Dermis blood vessel endothelial cell (primary cell): ENCODE measurements around the gene ACTA1. TPM values are rescaled to one million over a fixed set of nuclear protein-coding genes. Genes with fewer than 3 reads are reported as not detected.
"Not testable (repeated sequence)": the region's sequence is repeated elsewhere in the genome, so short reads cannot be mapped to it uniquely, and the experiment has no call there.

Experiments used
- DNase-seq: peaks from one replicate; pipeline ENCODE4 v3.0.0; 2010
- total RNA-seq: library from RNA; depleted of rRNA; stranded (reverse); fragments of >200 nt; gene quantifications from 2 replicates; pipeline ENCODE4 v1.2.3, GENCODE V29; 2014

Gene ACTA1
- total RNA-seq, result 0.17 TPM in 1 of 2 replicates, not detected in the other

DNA sequence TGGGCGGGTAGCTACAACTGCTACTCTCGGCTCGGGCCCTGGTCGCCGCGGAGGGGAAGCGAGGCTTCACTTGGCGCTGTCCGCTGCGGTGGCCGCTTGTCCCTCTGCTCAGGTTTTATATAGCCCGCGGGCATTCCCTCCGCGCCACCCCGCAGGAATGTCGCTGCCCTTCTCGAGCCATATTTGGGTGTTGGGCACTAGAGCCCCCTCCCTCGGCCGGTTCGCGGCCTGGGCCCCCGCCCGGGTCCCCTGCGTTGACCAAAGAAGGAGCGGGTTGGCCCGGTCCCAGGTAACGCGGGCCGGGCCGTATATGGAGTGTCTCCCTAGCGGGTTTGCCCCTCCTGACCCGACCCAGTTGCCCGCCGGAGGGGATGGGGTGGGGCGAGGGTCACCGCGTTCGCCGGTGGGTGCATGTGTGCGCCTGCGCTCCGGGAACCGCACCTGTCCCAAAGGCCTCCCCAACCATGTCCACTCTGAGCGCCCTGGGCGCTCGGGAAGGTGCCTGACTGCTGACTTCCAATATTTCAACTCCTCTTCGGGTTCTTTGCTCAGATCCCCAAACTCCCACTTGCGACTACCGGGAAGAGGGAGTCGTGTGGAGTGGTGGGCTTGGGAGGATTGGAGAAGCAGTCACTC is at the start of gene ACTA1:
Gene ACTA1 (minus strand): TSS at position 90 of the 636 bp plus-strand sequence. CDS start 979 bp downstream, outside the sequence.
- no peak for DNase-seq

DNA sequence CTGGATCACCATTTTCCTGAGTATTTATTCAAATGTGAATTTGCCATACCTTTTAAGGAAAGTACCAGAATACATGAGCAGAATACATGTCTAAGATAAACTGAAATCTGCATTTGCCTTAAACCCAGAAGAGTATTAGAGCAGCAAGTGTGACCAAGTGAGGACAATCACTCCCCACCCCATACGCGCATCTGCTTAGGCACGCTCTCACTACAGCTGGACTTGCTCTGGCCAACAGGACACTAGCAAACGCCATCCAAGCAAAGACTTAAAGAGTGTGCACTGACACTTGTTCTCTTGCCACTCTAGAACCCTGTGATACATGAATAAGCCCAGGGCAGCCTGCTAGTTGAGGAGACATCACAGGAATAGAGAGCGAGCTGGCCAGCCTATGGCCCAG is 48.6 kb upstream of the ACTA1 start:
- no peak for DNase-seq

DNA sequence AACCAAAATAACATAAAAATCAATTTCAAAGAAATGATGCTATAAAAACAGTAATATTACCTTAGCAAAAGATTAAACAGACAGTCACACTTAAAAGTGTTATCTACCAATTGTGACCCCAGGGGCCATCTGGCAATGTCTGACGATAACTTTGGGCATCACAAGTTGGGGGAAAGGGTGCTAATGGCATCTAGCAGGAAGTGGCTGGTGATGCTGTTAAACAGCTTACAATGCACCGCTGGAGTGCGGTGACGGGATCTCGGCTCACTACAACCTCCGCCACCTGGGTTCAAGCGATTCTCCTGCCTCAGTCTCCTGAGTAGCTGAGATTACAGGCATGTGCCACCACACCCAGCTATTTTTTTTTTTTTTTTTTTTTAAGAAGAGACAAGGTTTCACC is 46.6 kb upstream of the ACTA1 start:
- no peak for DNase-seq

DNA sequence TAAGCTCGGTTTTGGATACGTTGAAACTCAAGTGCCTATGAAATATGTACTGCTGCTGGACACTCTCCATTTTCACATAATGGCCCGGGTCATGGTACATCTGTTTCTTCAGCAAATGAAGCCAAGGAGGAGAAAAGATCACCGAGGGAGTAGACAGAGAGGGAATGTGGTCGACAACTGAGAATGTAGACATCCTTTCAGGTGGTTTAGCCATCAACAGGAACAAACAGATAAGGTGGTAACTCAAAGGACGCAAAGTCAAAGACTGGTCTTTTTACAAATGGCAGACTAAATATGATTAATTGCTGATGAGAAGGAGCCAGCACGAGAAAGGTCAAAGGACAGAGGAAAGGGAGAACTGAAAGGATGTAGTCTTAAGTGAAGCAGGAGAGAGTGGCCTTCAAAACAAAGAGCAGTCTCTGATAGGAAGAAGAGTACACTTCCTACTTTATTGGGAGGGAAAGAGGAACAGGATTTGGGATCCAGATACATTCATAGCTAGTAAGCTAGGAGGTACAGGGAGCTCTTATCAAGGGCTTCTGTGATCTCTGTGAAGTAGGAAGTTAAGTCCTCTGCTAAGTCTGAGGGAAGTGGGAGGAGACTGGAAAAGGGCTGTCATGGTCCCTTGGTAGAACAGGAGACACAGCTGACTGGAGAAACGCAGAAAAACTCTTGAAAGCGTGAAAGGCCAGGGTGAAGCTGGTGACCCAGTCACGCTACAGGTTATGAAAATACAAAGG is 45.9 kb upstream of the ACTA1 start:
- peak; percentile 12 for DNase-seq

DNA sequence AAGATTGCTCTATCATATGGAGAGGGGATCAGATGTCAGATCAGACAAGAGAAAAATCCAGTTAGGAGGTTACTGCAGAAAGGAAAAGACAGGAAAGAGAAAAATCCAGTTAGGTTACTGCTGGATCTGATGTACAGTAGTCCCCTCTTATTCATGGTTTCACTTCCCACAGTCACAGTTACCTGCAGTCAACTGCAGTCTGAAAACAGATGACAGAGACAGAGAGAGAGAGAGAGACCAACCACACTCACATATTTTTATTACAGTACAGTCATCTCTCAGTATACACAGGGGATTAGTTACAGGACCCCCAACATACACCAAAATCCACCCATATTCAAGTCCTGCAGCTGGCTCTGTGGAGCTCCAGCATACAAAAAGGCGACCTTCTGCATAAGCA is 45.0 kb upstream of the ACTA1 start:
- DNase-seq, result no peak

DNA sequence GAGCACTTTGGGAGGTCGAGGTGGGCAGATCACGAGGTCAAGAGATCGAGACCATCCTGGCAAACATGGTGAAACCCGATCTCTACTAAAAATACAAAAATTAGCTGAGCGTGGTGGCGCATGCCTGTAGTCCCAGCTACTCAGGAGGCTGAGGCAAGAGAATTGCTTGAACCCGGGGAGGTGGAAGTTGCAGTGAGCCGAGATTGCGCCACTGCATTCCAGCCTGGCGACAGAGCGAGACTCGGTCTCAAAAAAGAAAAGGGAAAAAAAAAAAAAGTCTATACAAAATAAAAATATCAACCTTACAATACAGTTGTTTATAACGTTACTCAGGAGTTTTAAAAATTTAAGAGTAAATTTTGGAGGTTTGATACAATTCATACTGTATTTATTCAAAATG is 42.0 kb upstream of the ACTA1 start:
- DNase-seq, result not testable (repeated sequence)

DNA sequence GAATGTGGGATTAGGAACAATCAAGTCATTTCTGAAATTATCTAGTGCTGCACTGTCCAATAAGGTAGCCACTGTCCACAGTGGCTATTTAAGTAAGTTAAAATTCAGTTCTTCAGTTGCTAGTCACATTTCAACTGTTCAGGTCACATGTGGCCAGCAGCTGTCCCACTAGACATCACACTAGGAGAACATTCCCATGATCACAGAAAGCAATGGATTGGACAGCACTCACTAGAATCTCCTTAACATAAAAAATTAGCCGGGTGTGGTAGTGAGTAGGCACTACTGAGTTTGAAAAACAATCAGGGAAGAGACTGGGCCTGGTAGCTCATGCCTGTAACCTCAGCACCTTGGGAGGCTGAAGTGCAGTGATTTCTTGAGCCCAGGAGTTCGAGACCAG is 40.6 kb upstream of the ACTA1 start:
- no peak for DNase-seq

DNA sequence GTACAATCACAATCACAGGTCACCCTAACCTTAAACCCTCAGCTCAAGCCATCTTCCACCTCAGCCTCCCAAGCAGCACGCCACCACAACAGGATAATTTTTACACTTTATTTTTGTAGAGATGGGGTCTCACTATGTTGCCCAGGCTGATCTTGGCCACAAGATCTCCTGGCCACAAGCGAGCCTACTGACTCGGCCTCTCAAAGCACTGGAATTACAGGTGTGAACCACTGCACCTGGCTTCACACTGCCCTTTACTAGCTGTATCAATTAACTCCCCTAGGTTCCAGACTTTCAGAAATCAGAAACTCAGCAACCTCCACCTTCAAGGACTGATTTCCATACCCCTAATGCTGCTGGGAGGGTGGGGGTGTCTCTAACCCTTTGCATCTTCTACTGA is 37.3 kb upstream of the ACTA1 start:
- DNase-seq, result no peak

DNA sequence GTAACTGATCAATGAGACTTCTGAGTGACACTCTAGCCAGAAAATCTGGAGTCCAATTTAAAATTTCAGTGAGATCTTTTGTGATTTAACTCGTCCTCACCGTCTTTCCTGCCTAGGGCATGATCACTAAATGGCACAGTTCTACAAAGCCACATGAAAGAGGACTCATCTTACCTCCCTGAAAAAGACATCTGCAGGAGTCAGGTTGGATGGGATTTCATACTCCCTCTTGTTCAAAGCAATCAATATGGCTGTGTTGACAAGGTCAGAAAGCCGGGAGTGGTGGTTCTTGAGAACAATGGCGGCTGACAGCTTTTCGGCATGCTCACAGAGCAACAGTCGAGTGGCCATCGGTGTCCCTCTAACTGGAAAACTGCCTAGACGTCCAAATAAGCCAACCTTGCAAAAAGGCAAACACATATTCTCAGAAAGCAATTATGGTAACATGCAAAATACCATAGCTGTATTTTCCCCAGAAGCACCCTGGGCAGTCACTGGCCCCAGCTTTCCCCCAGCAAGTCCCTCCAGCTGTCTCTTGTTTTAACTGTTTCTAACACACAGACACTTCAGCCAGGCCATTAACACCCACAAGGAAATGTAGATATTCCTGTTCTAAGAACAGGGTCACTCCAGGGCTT is 36.6 kb upstream of the ACTA1 start:
- DNase-seq, result no peak

DNA sequence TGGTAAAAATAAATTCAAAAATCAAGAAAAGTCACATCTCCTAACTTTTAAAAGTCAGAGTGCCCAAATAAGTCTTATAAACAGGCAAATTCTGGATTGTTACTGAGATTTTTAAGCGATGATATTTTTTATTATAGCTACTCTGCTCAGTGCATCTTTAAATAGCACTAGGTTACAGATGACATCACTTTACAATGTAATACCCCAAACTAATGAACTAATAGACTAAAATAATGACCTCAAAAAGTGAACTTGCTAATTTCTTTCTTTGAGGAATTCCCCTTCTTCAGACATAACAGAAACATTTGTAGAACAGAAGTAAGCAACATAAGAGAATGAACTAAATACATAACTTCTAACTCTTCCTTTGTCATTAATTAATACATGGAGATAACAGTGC is 33.0 kb upstream of the ACTA1 start:
- no peak for DNase-seq

DNA sequence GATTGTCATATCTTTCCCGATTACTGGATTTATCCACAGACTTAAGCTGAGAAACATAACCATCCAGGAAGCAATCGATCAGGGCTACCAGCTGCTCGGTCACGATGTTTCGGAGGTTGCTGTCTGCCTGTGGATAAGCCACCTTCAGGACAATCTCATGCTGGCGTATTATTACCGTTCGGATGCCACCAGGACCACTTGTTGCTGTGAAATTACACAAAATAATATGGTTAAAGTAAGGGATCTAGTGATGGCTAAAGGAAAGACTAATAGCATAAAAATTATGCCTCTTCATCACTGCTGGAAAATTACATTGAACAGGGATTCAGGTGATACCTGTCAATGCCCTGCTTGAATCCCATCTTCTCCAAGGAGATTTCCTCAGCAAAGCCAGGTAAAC is 30.8 kb upstream of the ACTA1 start:
- no peak for DNase-seq

DNA sequence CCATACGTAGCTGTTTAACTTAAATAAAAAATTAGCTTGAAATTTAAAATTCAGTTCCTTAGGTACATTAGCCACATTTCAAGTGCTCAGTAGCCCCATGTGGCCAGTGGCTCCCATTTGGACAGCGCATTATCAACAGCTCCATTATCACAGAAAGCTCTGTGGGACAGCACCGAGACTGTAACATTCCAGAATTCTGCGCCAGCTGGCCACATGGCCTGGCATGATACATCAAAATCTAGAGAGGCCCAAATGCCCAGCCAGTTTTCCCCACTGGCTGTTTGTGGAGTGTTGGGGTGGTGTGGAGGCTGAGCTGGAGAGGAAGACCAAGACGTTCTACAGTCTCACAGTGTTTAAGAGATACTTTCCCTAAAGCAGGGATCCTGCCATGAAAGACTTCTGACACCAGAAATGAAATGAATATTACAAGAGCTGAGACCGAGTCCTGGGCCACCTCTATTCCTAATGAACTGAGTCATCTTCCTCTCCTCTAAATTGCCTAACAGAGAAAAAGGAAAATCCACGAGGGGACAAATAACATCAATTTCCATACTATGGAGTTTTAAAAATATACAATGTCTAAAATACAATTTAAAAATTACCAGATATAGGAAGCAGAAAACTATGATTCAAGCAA is 27.3 kb upstream of the ACTA1 start:
- no peak for DNase-seq

DNA sequence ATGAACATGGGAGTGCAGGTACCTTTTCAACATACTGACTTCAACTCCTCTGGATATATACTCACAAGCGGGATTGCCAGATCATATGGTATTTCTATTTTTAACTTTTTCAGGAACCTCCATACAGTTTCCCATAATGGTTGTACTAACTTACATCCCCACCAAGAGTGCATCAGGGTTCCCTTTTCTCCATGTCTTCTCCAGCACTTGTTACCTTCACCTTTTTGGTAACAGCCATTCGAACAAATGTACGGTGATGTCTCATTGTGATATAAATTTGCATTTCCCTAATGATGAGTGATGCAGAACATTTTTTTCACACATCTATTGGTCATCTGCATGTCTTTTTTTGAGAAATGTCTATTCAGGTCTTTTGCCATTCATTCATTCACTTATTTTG is 25.9 kb upstream of the ACTA1 start:
- DNase-seq, result no peak

DNA sequence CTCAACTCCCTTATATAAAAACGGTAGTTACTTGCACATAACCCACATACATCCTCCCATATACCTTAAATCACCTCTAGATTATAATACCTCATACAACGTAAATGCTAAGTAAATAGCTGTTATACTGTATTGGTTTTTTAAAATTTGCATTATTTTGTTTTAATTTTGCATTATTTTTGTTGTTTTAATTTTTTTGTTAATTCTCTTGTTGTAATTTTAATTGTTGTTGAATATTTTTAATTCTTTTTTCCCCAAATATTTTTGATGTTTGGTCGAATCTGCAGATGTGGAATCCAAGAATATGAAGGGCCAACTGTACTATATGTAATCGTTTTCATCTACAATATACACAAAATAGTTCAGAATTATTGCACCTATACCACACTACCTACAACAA is 23.5 kb upstream of the ACTA1 start:
- no peak for DNase-seq

DNA sequence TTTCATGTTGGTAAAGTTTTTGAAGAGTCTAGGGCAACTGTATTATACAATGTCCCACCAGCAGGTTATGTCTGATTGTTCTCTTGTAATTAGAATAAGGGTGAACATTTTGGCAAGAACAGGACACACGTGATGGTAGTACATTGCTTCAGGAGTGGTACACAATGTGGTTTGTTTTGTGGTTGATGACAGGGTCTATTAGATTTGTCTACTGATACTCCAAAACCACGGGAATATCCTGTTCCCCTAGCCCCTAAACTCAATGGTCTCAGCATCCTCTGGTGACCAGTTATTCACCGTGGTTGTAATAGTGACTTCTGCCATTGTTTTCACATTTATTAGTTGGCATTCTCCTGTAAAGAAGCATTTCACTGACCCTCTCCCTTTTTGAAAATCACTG is 22.1 kb upstream of the ACTA1 start:
- DNase-seq, result no peak

DNA sequence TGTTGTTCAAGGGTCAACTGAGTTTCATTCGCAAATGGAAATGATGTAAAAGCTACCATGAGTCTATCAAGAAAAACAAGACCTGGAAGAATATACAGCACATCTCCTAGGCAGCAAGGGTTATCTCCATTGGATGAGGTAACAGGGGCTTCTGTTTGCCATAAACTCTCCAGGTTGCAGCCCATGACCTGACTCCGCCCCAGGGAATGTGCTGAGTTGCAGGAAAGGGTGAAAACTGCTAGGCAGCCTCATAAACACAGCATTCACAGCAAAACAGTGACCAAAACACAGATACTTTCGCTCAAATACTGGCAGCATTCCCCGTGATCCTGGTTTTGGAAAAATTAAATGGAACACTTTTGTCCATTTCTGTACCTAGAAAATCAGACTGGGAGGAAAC is 20.2 kb upstream of the ACTA1 start:
- DNase-seq, result no peak

DNA sequence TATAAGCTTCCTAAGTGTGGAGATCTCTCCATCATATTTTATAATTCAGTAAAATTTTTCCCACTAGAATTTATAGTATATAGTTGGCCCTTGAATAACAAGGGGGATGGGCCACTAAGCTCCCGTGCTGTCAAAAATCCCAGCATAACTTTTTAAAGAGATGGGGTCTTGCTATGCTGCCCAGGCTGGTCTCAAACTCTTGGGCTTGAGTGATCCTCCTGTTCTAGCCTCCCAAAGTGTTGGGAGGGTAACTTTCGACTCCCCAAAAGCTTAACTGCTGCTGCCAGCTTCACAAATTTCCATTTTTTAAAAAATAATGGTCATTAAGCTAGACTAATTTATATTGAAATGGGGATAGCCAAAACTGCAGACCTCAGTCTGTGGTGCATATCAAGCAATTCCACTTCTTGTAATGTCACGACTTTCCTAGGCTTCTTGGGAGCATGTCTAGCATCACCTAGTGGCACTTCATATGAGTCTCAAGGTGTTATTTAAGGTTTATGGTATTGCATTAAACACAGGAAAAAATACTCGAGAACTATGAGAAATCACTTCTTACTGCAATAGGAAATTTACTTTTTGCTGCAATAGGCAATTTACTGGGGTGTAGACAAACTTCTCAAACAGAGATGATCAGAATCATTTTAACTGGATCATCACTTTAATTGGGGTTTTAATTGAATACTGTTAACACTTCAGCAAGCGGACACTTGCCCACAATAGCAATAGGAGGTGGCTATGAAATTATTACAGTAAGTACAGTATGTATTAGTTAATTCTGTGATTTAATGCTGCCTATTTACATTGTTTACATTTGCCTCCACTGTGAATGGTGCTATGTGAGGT is 19.3 kb upstream of the ACTA1 start:
- peak; percentile 45 for DNase-seq

DNA sequence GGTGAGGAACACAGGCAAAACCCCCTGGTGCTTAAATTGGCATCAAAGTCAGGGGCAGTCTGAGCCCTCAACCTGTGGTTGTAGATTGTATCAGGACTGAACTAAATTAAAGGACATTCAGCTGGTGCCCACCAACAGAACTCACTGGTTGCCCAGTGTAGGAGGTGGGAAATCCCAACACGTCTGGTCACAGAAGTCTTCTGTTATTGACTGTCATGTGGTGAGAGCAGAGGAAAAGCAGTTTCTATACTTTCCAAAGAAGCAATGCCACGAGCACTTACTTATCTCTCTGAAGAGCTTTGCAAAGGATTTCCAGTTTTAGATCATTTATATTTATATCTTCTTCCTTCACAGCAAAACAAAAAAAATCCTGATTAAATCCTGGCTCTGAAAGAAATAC is 15.0 kb upstream of the ACTA1 start:
- no peak for DNase-seq

DNA sequence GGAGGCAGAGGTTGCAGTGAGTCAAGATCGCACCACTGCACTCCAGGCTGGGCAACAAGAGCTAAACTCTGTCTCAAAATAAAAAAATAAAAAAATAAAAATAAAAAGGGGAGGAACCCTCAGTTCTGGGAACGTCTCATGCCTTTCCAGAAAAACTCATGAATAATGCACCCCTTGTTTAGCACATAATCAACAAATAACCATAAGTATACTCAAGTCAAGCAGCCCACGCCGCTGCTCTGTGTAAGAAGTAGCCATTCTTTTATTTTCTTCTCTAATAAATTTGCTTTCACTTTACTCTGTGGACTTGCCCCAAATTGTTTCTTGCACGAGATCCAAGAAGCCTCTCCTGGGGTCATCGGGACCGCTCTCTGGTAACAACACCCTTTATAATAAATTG is 14.5 kb upstream of the ACTA1 start:
- no peak for DNase-seq

DNA sequence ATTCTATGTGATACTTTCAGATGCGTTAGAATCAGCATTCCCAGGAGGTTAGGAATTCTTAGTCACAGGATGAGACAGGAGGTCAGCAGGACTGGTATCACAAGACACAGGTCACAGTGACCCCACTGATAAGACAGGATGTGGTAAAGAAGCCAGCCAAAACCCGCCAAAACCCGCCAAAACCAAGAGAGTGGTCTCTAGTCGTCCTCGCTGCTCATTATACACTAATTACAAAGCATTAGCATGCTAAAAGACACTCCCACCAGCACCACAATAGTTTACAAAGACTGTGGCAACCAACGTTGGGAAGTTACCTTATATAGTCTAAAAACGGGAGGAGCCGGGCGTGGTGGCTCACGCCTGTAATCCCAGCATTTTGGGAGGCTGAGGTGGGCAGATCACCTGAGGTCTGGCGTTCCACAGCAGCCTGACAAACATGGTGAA is 13.9 kb upstream of the ACTA1 start:
- no peak for DNase-seq

DNA sequence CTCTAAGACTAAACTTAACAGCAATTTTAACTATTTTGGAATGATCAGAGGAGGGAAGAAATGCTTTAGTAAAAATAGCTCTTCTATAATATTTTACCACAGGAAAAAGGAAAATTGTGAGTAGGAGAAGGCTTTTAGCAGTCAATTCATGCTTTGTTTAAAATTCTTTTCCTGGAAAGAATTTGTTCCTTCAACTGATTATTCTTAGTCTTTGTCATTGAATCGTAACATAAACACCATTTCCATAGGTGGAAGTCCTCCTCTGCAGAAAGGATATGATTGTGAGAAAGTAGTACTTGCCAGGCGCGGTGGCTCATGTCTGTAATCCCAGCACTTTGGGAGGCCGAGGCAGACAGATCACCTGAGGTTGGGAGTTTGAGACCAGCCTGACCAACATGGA is 11.9 kb upstream of the ACTA1 start:
- no peak for DNase-seq

DNA sequence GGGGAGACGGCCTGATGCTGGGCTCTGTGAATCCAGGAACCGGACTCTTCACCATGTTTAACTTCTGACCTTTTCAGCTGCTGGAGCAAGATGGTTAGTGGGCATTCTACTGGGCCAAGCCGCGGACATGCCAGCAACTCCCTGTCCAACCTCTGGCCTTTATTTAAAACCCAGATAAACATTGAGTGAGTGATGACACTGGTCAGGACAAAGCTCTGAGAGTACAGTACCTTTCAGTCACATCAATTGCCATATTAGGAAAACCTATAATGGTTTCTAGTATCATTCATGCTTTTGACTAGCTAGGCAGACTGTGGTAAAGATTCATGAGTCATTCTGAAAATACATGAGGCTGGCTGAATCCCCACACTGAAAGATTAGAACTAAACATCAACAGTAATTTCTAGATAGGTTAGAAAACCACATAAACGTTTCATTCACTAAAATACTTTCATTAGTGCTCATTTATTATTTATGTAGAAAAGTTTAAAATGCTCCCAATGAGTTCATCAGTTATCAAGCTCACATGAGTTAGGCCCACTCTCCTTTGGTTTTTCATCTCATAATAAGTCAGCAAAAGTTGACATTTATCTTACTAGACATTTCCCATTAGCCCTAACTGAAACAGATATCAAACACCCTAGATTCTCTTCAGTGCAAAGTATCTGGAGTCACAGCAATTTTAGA is 7.1 kb upstream of the ACTA1 start:
- DNase-seq, result no peak
